GM19238 (cell line): ENCODE measurements around the gene SYT13.

ENCODE experiments used
- DNase-seq: peaks from one replicate; pipeline ENCODE4 v3.0.0; 2011; ENCODE audit warnings: low spot score; ENCODE audit not compliant: insufficient read length

SYT13 gene

DNA sequence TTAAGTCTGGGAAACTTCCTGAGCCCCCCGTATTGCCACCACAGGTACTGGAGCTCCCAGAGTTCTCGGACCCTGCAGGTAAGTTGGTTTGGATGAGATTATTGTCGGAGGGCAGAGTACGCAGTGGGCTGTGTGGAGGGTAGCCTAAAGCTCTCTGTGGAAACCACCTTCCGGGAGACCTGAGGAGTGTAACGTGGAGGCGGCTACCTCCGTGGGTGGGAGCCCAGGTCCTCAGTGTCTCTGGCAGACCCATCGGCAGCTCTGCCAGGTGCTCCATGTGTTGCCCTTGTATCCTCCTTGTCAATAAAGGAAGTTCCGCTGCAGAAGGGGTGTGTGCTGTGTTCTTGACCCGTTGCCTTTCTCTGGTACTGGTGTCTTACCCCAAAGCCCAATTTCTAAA is 61.4 kb downstream of the SYT13 start:
- DNase-seq = no peak

DNA sequence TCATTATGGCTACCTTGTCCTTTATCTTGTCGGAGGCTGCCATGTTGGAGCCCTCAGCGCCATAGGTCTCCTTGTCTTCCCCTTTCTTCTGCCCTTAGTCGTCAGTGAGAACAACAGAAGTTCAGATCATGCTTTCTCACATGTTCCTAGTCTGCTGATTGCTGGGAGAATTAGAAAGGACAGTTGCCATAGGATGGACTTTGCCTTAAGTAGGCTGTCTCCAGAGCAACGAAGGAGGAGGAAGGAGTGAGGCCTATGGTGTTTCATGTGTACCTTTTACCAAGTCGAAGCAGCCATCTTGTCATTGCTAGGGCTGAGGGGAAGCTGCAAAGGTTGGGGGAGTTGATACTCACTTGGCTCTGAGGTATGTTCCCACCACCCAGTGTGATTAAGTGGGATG is 62.6 kb downstream of the SYT13 start:
- no peak for DNase-seq

- no peak for DNase-seq
These were observed 66.7 kb downstream of the SYT13 start for GRCh38 chr11:45219411-45219810.

GRCh38 chr11:45218705-45219104 is 67.4 kb downstream of the SYT13 start:
- no peak for DNase-seq

DNA sequence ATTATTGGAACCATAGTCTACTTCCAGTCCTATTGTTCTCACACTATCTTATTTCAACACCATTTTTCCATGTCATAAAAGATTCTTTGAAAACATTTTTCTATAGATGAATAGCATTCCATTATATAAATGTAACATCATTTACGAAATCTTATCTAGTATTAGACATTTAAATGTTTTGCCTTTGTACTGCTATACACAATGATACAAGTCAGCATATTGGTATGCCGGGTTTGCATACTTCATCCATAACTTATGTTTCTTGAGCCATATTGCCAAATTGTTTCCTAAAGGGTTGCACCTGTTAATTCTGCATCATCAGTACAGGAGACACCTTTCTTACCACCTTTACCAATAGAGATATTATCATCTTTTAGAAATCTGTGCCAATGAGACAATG is 68.2 kb downstream of the SYT13 start:
- no peak for DNase-seq

DNA sequence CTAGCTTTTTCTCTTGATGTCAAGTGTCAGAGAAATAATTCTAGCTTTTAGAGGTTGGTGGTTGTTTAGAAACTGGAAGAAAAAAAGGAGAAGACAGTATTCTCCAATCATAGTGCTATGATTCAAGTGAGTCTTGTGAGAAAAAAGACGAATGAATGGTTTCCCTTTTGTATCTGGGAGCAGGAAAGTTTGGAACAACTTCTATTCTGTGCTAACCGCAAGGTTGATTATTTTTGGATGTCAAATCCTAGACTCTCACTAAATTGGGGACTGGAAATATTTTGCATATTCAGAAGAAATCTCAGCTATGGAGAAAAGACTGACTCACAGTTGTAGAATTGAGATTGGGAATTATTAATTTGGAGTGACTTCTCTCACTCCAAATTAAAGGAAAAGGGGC is 69.2 kb downstream of the SYT13 start:
- DNase-seq = no peak

GRCh38 chr11:45216031-45216430 is 70.1 kb downstream of the SYT13 start:
- DNase-seq = no peak

DNA sequence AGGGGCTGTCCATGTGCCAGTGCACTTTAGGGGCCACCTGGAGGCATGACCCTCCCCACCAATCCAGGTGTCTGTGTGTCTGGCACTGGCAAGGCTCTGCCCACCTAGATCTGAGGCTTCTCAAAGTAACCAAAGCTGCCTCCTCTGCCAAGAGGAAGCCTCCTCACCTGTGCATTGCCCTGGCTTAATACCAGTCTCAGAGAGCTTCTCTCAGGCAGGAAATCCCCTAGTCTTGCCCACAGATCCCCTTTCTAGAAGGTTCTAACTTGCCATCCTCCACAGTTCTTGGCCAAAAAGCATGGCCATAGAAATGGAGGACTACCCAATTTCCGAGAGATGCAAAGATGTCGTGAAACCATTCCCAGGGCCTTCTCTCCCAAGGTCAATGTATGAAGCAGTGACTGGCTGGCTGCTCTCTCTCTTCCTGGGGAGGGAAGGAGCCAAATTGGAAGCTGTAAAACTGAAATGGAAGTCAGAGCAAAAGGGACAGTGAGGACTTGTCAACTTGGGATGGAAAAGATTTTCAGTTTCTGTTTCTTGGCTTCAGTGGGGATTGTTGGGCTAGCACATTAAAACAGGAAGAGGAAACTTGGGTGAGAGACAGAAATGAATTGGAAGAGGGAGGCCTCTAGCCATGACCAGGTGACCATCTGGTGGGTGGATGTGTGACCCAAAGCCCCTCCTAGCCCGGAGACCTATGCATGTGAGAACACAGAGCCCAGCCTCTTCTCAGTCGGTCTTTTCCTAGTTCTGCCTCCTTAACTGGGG is 70.9 kb downstream of the SYT13 start:
- DNase-seq = no peak

DNA sequence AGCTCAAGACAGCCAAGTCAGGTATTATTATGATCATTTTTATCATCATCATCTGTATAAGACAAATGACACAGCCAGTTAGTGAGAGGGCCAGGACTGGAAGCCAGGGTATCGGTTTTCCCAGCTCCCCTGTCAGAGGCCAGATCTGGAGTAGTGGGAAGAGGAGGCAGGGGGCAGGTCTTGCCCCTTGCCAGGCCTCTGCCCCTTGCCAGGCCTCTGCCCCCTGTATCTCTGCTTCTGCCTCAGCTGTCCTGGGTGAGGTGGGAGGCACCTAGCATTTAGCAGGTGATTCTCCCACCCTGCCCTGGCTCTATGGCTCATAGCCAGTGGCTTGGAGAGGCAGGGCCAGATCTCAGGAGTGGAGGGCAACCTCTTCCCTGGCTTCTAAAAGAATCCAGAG is 72.4 kb downstream of the SYT13 start:
- no peak for DNase-seq

- no peak for DNase-seq
These were observed 72.8 kb downstream of the SYT13 start for GRCh38 chr11:45213316-45213665.

DNA sequence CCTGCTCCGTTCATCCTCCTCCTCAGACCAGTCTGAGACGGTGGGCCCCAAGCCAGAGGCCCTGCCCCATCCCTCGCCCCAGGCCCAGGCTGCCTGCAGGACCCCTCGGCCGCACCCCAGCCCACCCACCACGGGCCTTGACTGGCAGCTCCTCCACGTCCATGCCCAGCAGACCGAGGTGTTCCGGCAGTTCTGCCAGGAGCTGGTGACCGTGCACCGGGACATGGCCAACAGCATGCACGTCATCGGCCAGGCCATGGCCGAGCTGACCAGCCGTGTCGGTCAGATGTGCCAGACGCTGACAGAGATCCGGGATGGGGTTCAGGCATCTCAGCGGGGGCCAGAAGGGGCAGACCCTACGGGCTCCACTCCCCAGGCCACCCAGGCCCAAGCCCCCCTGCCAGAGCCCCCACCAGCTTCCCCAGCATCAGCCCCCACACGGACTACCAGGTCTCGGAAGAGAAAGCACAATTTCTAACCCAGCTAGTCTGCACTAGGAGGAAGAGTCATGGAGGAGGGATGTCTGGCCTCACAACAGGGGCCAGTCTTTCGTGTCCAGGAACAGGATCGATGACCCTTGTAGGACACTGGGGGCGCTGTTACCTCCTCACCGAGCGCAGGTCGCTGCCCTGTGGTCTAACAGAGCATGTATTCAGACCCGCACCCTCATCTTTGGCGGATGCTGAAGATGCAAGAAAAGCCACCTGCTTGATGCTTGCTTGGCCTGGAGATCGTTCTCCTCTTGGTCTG is 73.4 kb downstream of the SYT13 start:
- no peak for DNase-seq

- DNase-seq = no peak
These were observed 74.4 kb downstream of the SYT13 start for GRCh38 chr11:45211732-45212131.

DNA sequence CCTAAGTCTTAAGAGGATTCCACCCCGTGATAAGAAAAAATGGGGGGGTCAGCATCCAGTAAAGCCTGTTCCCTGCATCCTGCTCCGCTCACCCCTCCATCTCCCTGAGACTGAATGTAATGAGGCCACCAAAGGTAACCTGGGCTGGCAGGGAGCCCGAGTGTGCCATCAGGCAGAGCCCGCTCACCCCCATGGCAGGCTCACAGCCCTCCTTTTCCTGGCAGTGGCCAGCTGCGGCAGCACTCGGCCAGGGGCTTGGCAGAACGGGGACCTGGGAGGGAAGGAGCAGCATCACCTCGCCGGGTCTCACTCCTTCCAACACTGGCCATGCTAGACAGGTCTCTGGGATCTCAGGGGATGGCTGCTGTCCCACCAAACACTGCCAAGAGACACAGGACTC is 75.3 kb downstream of the SYT13 start:
- DNase-seq = no peak

GRCh38 chr11:45209891-45210699 is 76.0 kb downstream of the SYT13 start:
- DNase-seq = peak; percentile 30

- DNase-seq = no peak
These were observed 76.9 kb downstream of the SYT13 start for GRCh38 chr11:45209000-45209879.

DNA sequence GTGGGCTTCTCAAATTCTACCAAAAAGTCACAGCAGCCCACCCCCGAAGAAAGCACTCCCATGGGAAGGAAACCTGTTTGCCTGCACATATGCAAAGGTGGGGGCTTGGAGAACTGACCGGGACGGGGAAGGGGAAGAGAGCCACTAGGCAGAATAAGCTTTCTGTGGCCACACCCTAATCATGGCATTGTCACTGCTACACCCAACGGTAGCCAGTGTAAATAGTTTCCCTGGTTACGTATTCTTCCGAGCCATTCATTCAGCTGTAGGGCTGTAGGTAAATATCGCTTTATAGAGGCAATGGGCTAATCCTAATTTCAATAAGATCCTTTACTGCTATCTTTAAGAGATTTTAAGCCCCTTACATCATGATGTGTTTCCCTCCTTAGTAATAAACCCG is 78.0 kb downstream of the SYT13 start:
- no peak for DNase-seq

- DNase-seq = no peak
These were observed 80.2 kb downstream of the SYT13 start for GRCh38 chr11:45205978-45206377.

GRCh38 chr11:45204761-45205160 is 81.4 kb downstream of the SYT13 start:
- DNase-seq = no peak

DNA sequence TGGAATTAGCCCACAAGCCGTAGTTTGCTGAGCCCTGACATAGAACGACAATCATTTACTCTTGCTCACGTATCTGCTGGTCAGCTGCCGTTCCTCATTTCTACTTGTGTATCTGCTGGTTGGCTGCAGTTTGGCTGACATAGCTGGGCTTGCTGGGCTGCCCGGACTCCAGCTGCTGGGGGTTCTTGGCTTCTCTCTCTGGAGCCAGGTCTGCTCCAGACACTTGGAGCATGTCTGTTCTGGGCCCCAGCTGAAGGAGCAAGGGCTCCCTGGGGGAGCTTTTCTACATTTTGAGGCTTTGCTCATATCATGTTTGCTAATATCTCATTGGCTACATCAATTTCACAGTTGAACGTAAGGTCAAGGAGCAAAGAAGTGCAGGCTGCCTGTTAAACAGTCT is 92.4 kb downstream of the SYT13 start:
- DNase-seq = no peak
